HepG2 (cell line): ENCODE data around the gene GPR25. TPM values are rescaled to one million over a fixed set of nuclear protein-coding genes. Genes with fewer than 3 reads are reported as not detected.
A peak's percentile ranks its signal among the peaks of the same experiment; 100 is the strongest.

Source experiments
- CBX2 ChIP-seq, 2 experiments: fragments of 200-600 bp in 1 of 2; sonication (generic); formaldehyde crosslinking in 1 of 2; IDR thresholded peaks; 2 replicates each; pipeline versions ENCODE4 v1.7.0 to v1.8.1; 2018 to 2022; ENCODE audit warnings: low read depth in 2 of 2, low read length in 1 of 2, mild to moderate bottlenecking in 1 of 2, missing genetic modification reagents in 1 of 2
- FOXC1 ChIP-seq: sonication (generic); formaldehyde crosslinking; IDR thresholded peaks from 2 replicates; pipeline ENCODE4 v1.8.0; 2022; ENCODE audit warnings: mild to moderate bottlenecking, missing genetic modification reagents, borderline replicate concordance
- KDM3A ChIP-seq: IDR thresholded peaks from 2 replicates; pipeline ENCODE4 v1.6.1; 2018; ENCODE audit warnings: low read depth, missing compliant biosample characterization
- KDM5A ChIP-seq: fragments of 200-600 bp; sonication (generic); IDR thresholded peaks from 2 replicates; pipeline ENCODE4 v1.7.0; 2018; ENCODE audit warnings: antibody characterized with exemption, mild to moderate bottlenecking, low read length, borderline replicate concordance
- MXI1 ChIP-seq: IDR thresholded peaks from 3 replicates; pipeline ENCODE4 v1.6.1; 2012; ENCODE audit warnings: low read depth, low read length, inconsistent platforms, borderline replicate concordance
- PCBP1 ChIP-seq: fragments of 200-400 bp; formaldehyde crosslinking; IDR thresholded peaks from 2 replicates; pipeline ENCODE4 v1.6.1; 2017; ENCODE audit warnings: mild to moderate bottlenecking, low read depth, low read length, borderline replicate concordance
- PHF8 ChIP-seq: sonication (generic); formaldehyde crosslinking; IDR thresholded peaks from 2 replicates; pipeline ENCODE4 v1.5.0; 2020; ENCODE audit warnings: missing genetic modification reagents
- SALL2 ChIP-seq: sonication (generic); formaldehyde crosslinking; IDR thresholded peaks from 2 replicates; pipeline ENCODE4 v1.8.1; 2023; ENCODE audit warnings: mild to moderate bottlenecking, missing genetic modification reagents, inconsistent platforms
- SAP130 ChIP-seq: IDR thresholded peaks from 2 replicates; pipeline ENCODE4 v1.6.1; 2016; ENCODE audit warnings: low read depth
- SATB2 ChIP-seq: sonication (generic); formaldehyde crosslinking; IDR thresholded peaks from 2 replicates; pipeline ENCODE4 v1.5.0; 2020; ENCODE audit warnings: missing genetic modification reagents
- SMYD3 ChIP-seq: sonication (generic); formaldehyde crosslinking; IDR thresholded peaks from 2 replicates; pipeline ENCODE4 v1.8.1; 2023; ENCODE audit warnings: mild to moderate bottlenecking, missing genetic modification reagents
- WIZ ChIP-seq: sonication (generic); formaldehyde crosslinking; IDR thresholded peaks from 2 replicates; pipeline ENCODE4 v1.5.1; 2020; ENCODE audit warnings: mild to moderate bottlenecking, missing genetic modification reagents
- ZMYM2 ChIP-seq: sonication (generic); formaldehyde crosslinking; IDR thresholded peaks from 2 replicates; pipeline ENCODE4 v1.8.0; 2022; ENCODE audit warnings: mild to moderate bottlenecking, missing genetic modification reagents
- ZMYM3 ChIP-seq: sonication (generic); formaldehyde crosslinking; IDR thresholded peaks from 2 replicates; pipeline ENCODE4 v1.5.1; 2020; ENCODE audit warnings: mild to moderate bottlenecking, missing genetic modification reagents
- ZNF101 ChIP-seq: sonication (generic); formaldehyde crosslinking; IDR thresholded peaks from 2 replicates; pipeline ENCODE4 v1.4.0; 2020; ENCODE audit warnings: mild to moderate bottlenecking, low read depth, missing genetic modification reagents, borderline replicate concordance
- ZNF3 ChIP-seq: IDR thresholded peaks from 2 replicates; pipeline ENCODE4 v1.7.0; 2017; ENCODE audit warnings: inconsistent platforms
- ZNF468 ChIP-seq: sonication (generic); formaldehyde crosslinking; IDR thresholded peaks from 2 replicates; pipeline ENCODE4 v1.8.0; 2022; ENCODE audit warnings: mild to moderate bottlenecking, moderate library complexity, missing genetic modification reagents
- ZNF543 ChIP-seq: sonication (generic); formaldehyde crosslinking; IDR thresholded peaks from 2 replicates; pipeline ENCODE4 v1.4.0; 2020; ENCODE audit warnings: mild to moderate bottlenecking, missing genetic modification reagents
- ZNF552 ChIP-seq: sonication (generic); formaldehyde crosslinking; IDR thresholded peaks from 2 replicates; pipeline ENCODE4 v1.9.0; 2022; ENCODE audit warnings: missing genetic modification reagents, mild to moderate bottlenecking, borderline replicate concordance
- ZNF589 ChIP-seq: sonication (generic); formaldehyde crosslinking; conservative IDR thresholded peaks from 2 replicates; pipeline ENCODE4 v1.8.0; 2022; ENCODE audit warnings: mild to moderate bottlenecking, moderate library complexity, missing genetic modification reagents
- ZNF644 ChIP-seq: IDR thresholded peaks from 2 replicates; pipeline ENCODE4 v1.6.1; 2016; ENCODE audit warnings: low read depth
- ZNF761 ChIP-seq: sonication (generic); formaldehyde crosslinking; conservative IDR thresholded peaks from 2 replicates; pipeline ENCODE4 v1.4.0; 2020; ENCODE audit warnings: mild to moderate bottlenecking, missing genetic modification reagents
- ZNF879 ChIP-seq: sonication (generic); formaldehyde crosslinking; IDR thresholded peaks from 2 replicates; pipeline ENCODE4 v1.8.1; 2023; ENCODE audit warnings: missing genetic modification reagents
- polyA plus RNA-seq, 8 experiments: library from polyadenylated mRNA; depleted of rRNA in 3 of 8; stranded (reverse) in 7 of 8; unstranded in 1 of 8; fragments of >200 nt; fragmentation: Illumina TruSeq in 4 of 8; extraction: Trizol in 4 of 8; gene quantifications; 2 replicates each; pipeline versions ENCODE4 v1.2.1 to v1.2.3, GENCODE V29; 2011 to 2016; ENCODE audit warnings: low read depth in 4 of 8, missing spikeins in 1 of 8, mixed read lengths in 1 of 8; ENCODE audit not compliant: insufficient read depth in 1 of 8
- total RNA-seq, 5 experiments: library from RNA; depleted of rRNA; stranded (reverse); fragments of >200 nt; fragmentation: Illumina TruSeq; extraction: Trizol; gene quantifications; 2 replicates each; pipeline ENCODE4 v1.2.3, GENCODE V29; 2016; ENCODE audit warnings: low read depth in 1 of 5
- TF ChIP-seq, protein P1 (sequence below): sonication (generic); formaldehyde crosslinking; IDR thresholded peaks from 2 replicates; pipeline ENCODE4; 2020; ENCODE audit warnings: missing genetic modification reagents, mild to moderate bottlenecking, borderline replicate concordance
- TF ChIP-seq, protein P2 (sequence below): sonication (generic); formaldehyde crosslinking; IDR thresholded peaks from 2 replicates; pipeline ENCODE4 v1.8.1; 2023; ENCODE audit warnings: mild to moderate bottlenecking, moderate library complexity, missing genetic modification reagents
- TF ChIP-seq, protein P3 (sequence below): sonication (generic); formaldehyde crosslinking; IDR thresholded peaks from 2 replicates; pipeline ENCODE4 v1.4.0; 2020; ENCODE audit warnings: missing genetic modification reagents

GPR25 gene
- total and polyA plus RNA-seq, 2 of the 13 experiments (the other 11 are each of a cell fraction or from before 2014, with no cell fraction given), result not detected

DNA sequence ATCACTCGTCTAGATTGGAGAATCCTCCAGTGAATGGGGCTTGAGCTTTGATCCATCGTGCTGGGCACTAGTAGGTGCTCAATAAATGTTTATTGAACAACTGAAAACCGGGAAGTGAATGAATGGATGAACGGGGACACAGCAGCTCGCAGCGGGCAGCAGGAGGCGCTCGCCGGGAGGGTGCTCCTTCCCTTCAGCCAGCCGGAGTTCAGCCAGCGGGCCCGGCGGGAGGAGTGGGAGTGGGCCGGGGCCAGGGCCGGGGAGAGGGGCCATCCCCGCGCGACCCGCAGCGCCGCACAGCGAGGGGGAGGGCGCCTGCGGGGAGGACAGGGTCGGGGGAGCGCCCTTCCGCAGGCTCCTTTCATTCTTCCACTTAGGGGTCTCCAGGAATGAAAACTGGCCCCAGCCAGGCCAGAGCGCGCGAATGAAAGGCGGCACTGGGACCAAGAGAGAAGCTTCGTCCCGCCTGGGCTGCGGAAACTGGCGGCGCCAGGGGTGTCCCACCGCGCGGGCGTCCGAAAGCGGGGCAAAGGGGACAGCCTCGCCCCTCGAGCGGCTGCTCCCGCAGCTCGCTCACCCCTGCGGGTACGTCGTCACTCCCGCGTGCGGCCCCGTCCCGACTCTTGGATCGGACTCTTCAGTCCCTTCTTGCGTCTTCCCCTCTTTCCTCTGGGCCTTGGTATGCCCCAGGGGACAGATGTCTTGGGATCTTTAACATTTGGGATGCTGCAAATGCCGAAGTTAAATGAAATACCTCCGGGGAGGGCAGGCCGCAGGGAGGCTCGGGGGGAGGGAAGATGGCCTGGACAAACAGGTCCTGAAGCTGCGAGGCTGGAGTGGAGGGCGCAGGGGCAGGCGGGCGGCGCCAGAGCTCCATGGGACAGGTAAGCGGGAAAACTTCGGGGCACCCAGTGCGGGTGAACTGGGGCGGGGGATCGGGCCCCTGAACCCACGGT lies 18.3 kb downstream of the GPR25 start (continued):
- TF ChIP-seq PHF8 (CRISPR knock-in tag), result peak; percentile 56; the same call in 1 of the 2 replicates
- no peak for TF ChIP-seq SATB2 (CRISPR knock-in tag)
- peak; percentile 95 for TF ChIP-seq ZMYM3 (CRISPR knock-in tag)
- 0 out of 2 replicates have a peak, but pooled peaks have one; percentile 56 for TF ChIP-seq PCBP1
- TF ChIP-seq KDM3A (CRISPR knock-in tag), result 0 out of 2 replicates have a peak, but pooled peaks have one; percentile 10
- no peak for TF ChIP-seq ZNF552 (CRISPR knock-in tag)
- TF ChIP-seq ZNF879 (CRISPR knock-in tag), result no peak
- peak; percentile 13; the same call in 1 of the 2 replicates for TF ChIP-seq ZNF644 (CRISPR knock-in tag)
- TF ChIP-seq ZNF3 (CRISPR knock-in tag), result peak; percentile 79; the same call in 1 of the 2 replicates
- no peak for TF ChIP-seq MXI1
- TF ChIP-seq SALL2, result 0 out of 2 replicates have a peak, but pooled peaks have one; percentile 58
- no peak for TF ChIP-seq ZNF468 (CRISPR knock-in tag)
- peak; percentile 43; the same call in 1 of the 2 replicates for TF ChIP-seq SAP130 (CRISPR knock-in tag)
- TF ChIP-seq ZMYM2 (CRISPR knock-in tag), result peak; percentile 83
- TF ChIP-seq FOXC1, result no peak
- peak; percentile 24; the same call in 1 of the 2 replicates for TF ChIP-seq SMYD3 (CRISPR knock-in tag)
- no peak; the same call in 1 of the 2 replicates for TF ChIP-seq KDM5A
- TF ChIP-seq ZNF761 (CRISPR knock-in tag), result 0 out of 2 replicates have a peak, but pooled peaks have one; percentile 32
- TF ChIP-seq ZNF589 (CRISPR knock-in tag), result 0 out of 2 replicates have a peak, but pooled peaks have one; percentile 29
- TF ChIP-seq, protein P1, sequence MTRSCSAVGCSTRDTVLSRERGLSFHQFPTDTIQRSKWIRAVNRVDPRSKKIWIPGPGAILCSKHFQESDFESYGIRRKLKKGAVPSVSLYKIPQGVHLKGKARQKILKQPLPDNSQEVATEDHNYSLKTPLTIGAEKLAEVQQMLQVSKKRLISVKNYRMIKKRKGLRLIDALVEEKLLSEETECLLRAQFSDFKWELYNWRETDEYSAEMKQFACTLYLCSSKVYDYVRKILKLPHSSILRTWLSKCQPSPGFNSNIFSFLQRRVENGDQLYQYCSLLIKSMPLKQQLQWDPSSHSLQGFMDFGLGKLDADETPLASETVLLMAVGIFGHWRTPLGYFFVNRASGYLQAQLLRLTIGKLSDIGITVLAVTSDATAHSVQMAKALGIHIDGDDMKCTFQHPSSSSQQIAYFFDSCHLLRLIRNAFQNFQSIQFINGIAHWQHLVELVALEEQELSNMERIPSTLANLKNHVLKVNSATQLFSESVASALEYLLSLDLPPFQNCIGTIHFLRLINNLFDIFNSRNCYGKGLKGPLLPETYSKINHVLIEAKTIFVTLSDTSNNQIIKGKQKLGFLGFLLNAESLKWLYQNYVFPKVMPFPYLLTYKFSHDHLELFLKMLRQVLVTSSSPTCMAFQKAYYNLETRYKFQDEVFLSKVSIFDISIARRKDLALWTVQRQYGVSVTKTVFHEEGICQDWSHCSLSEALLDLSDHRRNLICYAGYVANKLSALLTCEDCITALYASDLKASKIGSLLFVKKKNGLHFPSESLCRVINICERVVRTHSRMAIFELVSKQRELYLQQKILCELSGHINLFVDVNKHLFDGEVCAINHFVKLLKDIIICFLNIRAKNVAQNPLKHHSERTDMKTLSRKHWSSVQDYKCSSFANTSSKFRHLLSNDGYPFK (CRISPR knock-in tag), result 0 out of 2 replicates have a peak, but pooled peaks have one; percentile 69
- TF ChIP-seq, protein P2, sequence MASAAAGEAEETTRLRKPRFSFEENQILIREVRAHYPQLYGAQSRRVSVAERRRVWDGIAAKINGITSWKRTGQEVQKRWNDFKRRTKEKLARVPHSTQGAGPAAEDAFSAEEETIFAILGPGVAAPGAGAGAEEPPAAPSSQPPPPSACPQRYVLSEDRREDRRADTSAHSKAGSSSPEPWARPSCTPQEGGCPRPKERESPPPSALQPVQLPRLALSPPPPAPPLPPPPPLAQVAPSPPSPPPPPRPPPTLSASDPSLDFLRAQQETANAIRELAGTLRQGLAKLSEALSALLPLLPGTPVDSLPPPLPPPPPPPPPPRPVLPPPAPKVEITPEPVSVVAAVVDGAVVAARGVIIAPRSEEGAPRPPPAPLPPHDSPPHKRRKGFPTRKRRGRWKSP (CRISPR knock-in tag), result no peak
- TF ChIP-seq ZNF543 (CRISPR knock-in tag), result peak; percentile 82; the same call in 1 of the 2 replicates
- TF ChIP-seq WIZ (CRISPR knock-in tag), result peak; percentile 76; the same call in 1 of the 2 replicates
- TF ChIP-seq CBX2 (IDR thresholded peaks at IDR 0.05; ENCODE audit: low read depth, low read length), result no peak
- TF ChIP-seq CBX2 (CRISPR knock-in tag; IDR thresholded peaks at IDR 0.05; ENCODE audit: low read depth), result no peak
- TF ChIP-seq, protein P3, sequence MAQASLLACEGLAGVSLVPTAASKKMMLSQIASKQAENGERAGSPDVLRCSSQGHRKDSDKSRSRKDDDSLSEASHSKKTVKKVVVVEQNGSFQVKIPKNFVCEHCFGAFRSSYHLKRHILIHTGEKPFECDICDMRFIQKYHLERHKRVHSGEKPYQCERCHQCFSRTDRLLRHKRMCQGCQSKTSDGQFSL (CRISPR knock-in tag), result peak; percentile 28; the same call in 1 of the 2 replicates
- TF ChIP-seq ZNF101 (CRISPR knock-in tag), result no peak
